Measurements from ENCODE around the gene AVL9. TPM values are rescaled to one million over a fixed set of nuclear protein-coding genes. Genes with fewer than 3 reads are reported as not detected.
"Not testable (repeated sequence)": the region's sequence is repeated elsewhere in the genome, so short reads cannot be mapped to it uniquely, and the experiment has no call there.

AVL9 gene
- total RNA-seq, 1 donor from 2014 or later: 21.2 TPM

DNA sequence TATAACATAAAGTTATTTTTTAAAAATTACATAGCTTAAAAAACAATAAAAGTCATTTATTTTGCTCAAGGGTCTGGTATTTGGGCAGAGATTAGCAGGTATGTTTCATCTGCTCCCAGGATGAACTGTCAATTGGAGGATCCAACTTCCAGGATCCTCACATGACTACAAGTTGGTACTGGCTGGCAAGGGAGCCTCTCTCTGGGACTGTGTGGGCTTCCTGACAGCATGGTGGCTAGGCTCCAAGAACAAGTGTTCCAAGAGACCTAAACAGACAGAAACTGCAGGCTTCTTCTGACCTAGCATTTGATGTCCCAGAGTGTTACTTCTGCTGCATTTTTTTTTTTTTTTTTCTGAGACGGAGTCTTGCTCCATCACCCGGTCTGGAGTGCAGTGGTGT is 107.2 kb downstream of the AVL9 start:
- DNase-seq (ENCODE audit: extremely low spot score, unreplicated experiment): no peak
- Mint-ChIP-seq H3K27ac (ENCODE audit: unreplicated experiment) (no peak overlapping the region), H3K4me1 (ENCODE audit: unreplicated experiment) (no peaks in the 10 kb centered on the region), H3K36me3 (ENCODE audit: unreplicated experiment) (peaks cover 5% of the 10 kb centered on the region), H3K27me3 (ENCODE audit: unreplicated experiment) (no peaks in the 10 kb centered on the region), H3K9me3 (ENCODE audit: unreplicated experiment) (peaks cover 27% of the 10 kb centered on the region), H3K4me3 (ENCODE audit: unreplicated experiment) (no peak overlapping the region)
- TF ChIP-seq, protein P1, sequence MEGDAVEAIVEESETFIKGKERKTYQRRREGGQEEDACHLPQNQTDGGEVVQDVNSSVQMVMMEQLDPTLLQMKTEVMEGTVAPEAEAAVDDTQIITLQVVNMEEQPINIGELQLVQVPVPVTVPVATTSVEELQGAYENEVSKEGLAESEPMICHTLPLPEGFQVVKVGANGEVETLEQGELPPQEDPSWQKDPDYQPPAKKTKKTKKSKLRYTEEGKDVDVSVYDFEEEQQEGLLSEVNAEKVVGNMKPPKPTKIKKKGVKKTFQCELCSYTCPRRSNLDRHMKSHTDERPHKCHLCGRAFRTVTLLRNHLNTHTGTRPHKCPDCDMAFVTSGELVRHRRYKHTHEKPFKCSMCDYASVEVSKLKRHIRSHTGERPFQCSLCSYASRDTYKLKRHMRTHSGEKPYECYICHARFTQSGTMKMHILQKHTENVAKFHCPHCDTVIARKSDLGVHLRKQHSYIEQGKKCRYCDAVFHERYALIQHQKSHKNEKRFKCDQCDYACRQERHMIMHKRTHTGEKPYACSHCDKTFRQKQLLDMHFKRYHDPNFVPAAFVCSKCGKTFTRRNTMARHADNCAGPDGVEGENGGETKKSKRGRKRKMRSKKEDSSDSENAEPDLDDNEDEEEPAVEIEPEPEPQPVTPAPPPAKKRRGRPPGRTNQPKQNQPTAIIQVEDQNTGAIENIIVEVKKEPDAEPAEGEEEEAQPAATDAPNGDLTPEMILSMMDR (IDR thresholded peaks at IDR 0.05): no peak

DNA sequence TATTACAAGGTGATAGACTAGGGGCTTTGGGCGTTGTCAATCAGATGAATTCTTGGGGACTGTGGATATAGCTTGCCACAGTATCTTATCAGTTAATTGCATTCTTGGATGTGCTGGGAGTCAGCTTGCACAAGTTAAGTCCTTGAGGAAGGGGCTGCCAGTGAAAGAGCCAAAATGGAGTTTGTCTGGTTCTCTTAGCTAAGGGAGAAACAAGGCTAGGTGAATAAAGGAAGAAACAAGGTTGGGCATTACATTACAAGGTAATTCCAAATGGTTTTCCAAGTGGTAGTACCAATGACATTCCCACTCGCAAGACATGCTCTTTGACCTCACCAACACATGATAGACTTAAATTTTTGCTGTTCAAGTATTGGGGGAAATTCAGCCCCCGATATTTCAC is 108.2 kb downstream of the AVL9 start:
- not testable (repeated sequence) for H3K27me3 Mint-ChIP-seq (ENCODE audit: unreplicated experiment); H3K36me3 Mint-ChIP-seq (ENCODE audit: unreplicated experiment); H3K4me3 Mint-ChIP-seq (ENCODE audit: unreplicated experiment); DNase-seq (ENCODE audit: extremely low spot score, unreplicated experiment); H3K27ac Mint-ChIP-seq (ENCODE audit: unreplicated experiment); H3K4me1 Mint-ChIP-seq (ENCODE audit: unreplicated experiment)
- H3K9me3 Mint-ChIP-seq (ENCODE audit: unreplicated experiment): peaks cover 17% of the 10 kb centered on the region

DNA sequence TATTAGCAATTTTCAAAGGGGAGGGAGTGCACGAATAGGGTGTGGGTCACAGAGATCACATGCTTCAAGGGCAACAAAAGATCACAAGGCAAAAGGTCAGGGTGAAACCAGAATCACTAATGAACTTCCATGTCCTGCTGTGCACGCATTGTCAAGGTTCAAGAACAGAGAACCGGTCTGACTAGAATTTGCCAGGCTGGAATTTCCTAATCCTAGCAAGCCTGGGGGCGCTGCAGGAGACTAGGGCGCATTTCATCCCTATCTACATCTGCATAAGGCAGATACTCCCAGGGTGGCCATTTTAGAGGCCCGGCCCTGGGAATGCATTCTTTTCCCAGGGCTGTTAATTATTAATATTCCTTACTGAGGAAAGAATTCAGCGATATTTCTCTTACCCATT is 108.8 kb downstream of the AVL9 start:
- not testable (repeated sequence) for H3K27ac Mint-ChIP-seq (ENCODE audit: unreplicated experiment); H3K4me3 Mint-ChIP-seq (ENCODE audit: unreplicated experiment); H3K4me1 Mint-ChIP-seq (ENCODE audit: unreplicated experiment); DNase-seq (ENCODE audit: extremely low spot score, unreplicated experiment); H3K36me3 Mint-ChIP-seq (ENCODE audit: unreplicated experiment); H3K27me3 Mint-ChIP-seq (ENCODE audit: unreplicated experiment)
- H3K9me3 Mint-ChIP-seq (ENCODE audit: unreplicated experiment): peaks cover 14% of the 10 kb centered on the region

DNA sequence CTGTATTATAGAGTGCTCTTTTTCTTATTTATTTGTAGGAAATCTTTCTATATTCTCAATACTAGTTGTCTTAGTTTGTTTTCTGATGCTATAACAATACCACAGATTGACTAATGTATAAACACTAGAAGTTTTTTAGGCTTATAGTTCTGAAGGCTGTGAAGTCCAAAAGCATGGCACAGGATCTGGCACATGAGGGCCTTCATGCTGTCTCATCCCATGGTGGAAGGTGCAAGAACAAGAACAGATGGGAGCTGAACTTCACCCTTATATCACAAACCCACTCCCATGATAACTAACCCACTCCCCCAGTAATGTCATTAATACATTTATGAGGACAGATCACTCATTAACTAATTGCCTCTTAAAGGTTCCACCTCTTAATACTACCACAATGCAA is 109.7 kb downstream of the AVL9 start:
- no peaks in the 10 kb centered on the region for H3K4me1 Mint-ChIP-seq (ENCODE audit: unreplicated experiment)

DNA sequence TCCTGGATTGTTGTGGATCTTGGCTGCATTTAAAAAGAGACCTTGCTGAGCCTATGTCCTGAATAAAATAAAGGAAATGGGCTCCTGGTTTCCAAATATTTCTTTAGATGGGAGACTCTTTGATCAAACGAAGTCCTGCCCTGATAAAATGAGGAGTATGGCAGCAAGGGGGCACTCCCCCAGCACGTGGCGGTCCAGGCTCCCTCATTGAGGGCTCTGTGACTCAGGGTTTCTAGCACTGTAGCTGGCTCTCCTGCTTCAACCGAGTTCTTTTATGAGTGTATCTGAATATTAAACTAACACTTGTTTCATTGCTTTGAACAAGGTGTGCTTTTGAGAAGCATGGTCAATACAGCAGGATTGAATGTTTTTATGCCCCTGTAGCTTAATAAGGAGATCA is 114.2 kb downstream of the AVL9 start:
- Mint-ChIP-seq H3K36me3 (ENCODE audit: unreplicated experiment) (peaks cover 3% of the 10 kb centered on the region), H3K4me3 (ENCODE audit: unreplicated experiment) (no peak overlapping the region), H3K4me1 (ENCODE audit: unreplicated experiment) (peaks cover 21% of the 10 kb centered on the region), H3K27me3 (ENCODE audit: unreplicated experiment) (no peaks in the 10 kb centered on the region), H3K27ac (ENCODE audit: unreplicated experiment) (no peak overlapping the region), H3K9me3 (ENCODE audit: unreplicated experiment) (peaks cover 8% of the 10 kb centered on the region)
- TF ChIP-seq, protein P1 (IDR thresholded peaks at IDR 0.05): no peak
- DNase-seq (ENCODE audit: extremely low spot score, unreplicated experiment): no peak

More for the DNA sequence above, 109.7 kb downstream of the AVL9 start:
- Mint-ChIP-seq H3K27me3 (ENCODE audit: unreplicated experiment) (no peaks in the 10 kb centered on the region), H3K9me3 (ENCODE audit: unreplicated experiment) (peaks cover 14% of the 10 kb centered on the region), H3K36me3 (ENCODE audit: unreplicated experiment) (no peaks in the 10 kb centered on the region), H3K27ac (ENCODE audit: unreplicated experiment) (no peak overlapping the region), H3K4me3 (ENCODE audit: unreplicated experiment) (no peak overlapping the region)
- TF ChIP-seq, protein P1 (IDR thresholded peaks at IDR 0.05): no peak
- DNase-seq (ENCODE audit: extremely low spot score, unreplicated experiment): no peak

DNA sequence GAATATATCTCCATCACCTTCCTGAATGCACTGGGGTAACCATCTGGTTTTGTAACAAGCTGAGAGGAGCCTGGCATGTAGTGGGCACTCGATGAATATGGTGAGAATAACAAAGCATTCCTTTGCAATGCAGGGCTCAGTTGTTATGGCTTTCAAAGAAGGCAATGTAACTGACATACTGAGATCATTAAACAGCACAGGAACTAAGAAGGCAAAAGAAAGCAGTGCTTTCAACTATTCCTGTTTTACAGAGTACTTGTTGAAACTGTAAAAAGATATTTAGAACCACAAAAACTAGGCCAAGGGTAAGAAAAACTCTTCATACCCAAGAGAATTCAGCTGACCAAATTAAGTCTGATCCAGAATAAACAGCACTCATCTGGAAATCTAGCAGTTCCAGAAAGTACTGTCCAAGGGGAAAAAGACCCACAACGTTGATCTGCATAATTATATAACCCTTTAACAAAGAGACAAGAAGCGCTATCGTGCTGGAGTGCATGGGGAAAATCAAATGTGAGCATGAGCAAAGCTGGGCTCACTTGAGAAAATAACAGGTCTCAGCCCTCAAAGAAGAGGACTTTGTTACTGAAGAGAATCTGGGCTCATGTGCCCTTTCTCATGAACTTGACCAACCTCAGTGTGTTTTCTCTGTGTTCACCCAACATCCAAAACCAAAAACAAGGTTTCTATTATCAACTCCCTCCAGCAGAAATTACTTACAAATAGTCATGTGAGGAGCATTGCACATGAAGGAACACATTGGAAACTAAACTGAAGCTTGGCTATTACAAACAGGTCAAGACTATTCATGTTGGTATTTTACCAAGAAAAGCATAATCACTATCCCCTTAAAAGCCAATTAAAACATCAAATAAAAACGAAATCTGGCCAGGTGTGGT is 116.2 kb downstream of the AVL9 start:
- Mint-ChIP-seq H3K9me3 (ENCODE audit: unreplicated experiment) (no peaks in the 10 kb centered on the region), H3K27ac (ENCODE audit: unreplicated experiment) (peak overlapping the region; percentile 81), H3K4me1 (ENCODE audit: unreplicated experiment) (peaks cover 23% of the 10 kb centered on the region), H3K27me3 (ENCODE audit: unreplicated experiment) (no peaks in the 10 kb centered on the region), H3K36me3 (ENCODE audit: unreplicated experiment) (peaks cover 8% of the 10 kb centered on the region), H3K4me3 (ENCODE audit: unreplicated experiment) (peak overlapping the region; percentile 5)
- TF ChIP-seq, protein P1 (IDR thresholded peaks at IDR 0.05): no peak
- no peak for DNase-seq (ENCODE audit: extremely low spot score, unreplicated experiment)
